Measurements from ENCODE around the gene WNT9B.

Gene WNT9B

DNA sequence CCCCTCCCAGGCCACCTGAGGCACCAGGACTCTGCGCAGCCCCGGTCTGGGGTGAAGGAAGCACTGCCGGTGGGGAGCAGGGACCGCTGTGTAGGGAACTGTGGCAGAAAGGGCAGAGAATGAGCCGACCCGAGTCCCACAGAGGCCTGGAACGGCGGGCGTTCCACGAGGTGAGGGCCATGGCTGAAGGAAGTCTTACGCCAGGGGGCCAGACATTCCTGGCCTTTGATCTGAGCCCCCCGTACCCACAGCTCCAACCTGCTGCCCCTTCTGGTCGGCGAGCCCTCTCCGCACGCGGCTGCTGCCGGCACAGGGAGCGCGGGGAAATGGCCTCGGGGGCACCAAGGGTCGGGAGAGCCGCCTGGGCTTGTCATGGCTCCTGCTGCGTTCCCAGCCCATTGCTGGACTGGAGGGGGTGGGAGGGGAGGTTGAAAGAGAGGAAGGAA is 31.5 kb upstream of the WNT9B start:
- Histone ChIP-seq H3K4me3 (ENCODE audit: insufficient read depth, low read length, poor library complexity, severe bottlenecking) (no peak overlapping the region), H3K27me3 (ENCODE audit: low read length) (0 out of 2 replicates have a peak, but pooled peaks cover 3% of the 10 kb centered on the region), H3K79me2 (ENCODE audit: insufficient read depth, low read length) (no peaks in the 10 kb centered on the region), H2AFZ (ENCODE audit: low read depth, low read length, severe bottlenecking) (no peak overlapping the region), H3K4me2 (ENCODE audit: low read depth, low read length, poor library complexity, severe bottlenecking) (no peak overlapping the region), H3F3A (ENCODE audit: insufficient read depth) (no peaks in the 10 kb centered on the region), H3K9ac (ENCODE audit: low read length) (no peak overlapping the region), H4K20me1 (ENCODE audit: low read depth, low read length) (no peaks in the 10 kb centered on the region), H3K27ac (ENCODE audit: low read depth, low read length) (no peak overlapping the region), H3K36me3 (ENCODE audit: low read length) (no peaks in the 10 kb centered on the region), H3K9me2 (replicated peaks; ENCODE audit: insufficient read depth, low read length) (no peaks in the 10 kb centered on the region), H3K9me3 (ENCODE audit: insufficient read depth, low read length) (no peaks in the 10 kb centered on the region)
- TF ChIP-seq EZH2phosphoT487 (conservative IDR thresholded peaks at IDR 0.05; ENCODE audit: low read length), result no peak
- TF ChIP-seq CTCF (IDR thresholded peaks at IDR 0.05; ENCODE audit: insufficient read depth, low read length, poor library complexity, severe bottlenecking), result no peak

DNA sequence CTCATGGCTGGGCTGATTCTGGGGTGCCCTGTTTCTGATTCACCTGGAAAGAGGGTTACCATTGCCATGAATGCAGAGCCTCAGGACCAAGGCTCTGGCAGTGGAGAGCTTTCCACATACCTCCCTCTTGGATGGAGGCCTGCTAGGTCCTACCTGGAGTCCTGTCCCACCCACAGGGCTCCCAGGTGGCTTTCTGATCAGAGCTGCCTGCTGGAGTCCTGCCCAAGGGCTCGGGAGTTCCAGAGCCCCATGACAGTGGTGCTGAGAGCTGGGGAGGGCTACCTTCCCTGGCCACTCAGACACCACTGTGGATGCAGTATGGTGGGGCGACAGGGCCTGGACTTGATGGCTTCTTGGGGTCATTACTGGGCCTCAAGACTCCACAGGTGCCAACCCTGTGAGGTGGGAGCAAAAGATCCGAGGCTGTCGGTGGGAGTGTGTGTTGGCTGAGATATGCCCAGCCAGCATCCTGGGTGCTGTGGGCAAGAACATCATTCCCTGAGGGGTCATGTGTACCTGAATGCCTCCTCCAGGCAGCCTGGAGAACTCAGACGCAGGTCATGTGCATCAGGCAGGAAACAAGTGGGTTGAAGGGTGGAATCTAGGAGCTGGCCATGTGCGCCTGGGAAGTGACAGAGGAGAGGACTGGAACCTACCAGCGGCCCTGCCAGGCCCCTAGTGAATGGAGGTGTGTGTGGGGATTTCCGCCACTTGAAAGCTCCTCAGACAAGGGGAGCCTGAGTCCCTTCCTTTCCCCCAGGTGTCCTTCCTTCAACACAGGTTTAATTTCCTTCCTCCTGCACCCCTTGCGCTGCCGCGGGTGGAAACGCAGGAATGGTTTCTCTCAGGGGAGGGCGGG is 30.6 kb upstream of the WNT9B start:
- no peaks in the 10 kb centered on the region for H3K9me2 ChIP-seq (replicated peaks; ENCODE audit: insufficient read depth, low read length)
- H3K4me3 ChIP-seq (ENCODE audit: insufficient read depth, low read length, poor library complexity, severe bottlenecking), result no peak overlapping the region
- no peak overlapping the region for H2AFZ ChIP-seq (ENCODE audit: low read depth, low read length, severe bottlenecking)
- no peak overlapping the region for H3K4me2 ChIP-seq (ENCODE audit: low read depth, low read length, poor library complexity, severe bottlenecking)
- TF ChIP-seq CTCF (IDR thresholded peaks at IDR 0.05; ENCODE audit: insufficient read depth, low read length, poor library complexity, severe bottlenecking), result no peak
- TF ChIP-seq EZH2phosphoT487 (conservative IDR thresholded peaks at IDR 0.05; ENCODE audit: low read length), result no peak
- no peak overlapping the region for H3K27ac ChIP-seq (ENCODE audit: low read depth, low read length)
- no peaks in the 10 kb centered on the region for H3K36me3 ChIP-seq (ENCODE audit: low read length)
- no peaks in the 10 kb centered on the region for H3K9me3 ChIP-seq (ENCODE audit: insufficient read depth, low read length)
- no peaks in the 10 kb centered on the region for H3K79me2 ChIP-seq (ENCODE audit: insufficient read depth, low read length)
- no peaks in the 10 kb centered on the region for H4K20me1 ChIP-seq (ENCODE audit: low read depth, low read length)
- H3K9ac ChIP-seq (ENCODE audit: low read length), result no peak overlapping the region
- no peaks in the 10 kb centered on the region for H3F3A ChIP-seq (ENCODE audit: insufficient read depth)
- 0 out of 2 replicates have a peak, but pooled peaks cover 3% of the 10 kb centered on the region for H3K27me3 ChIP-seq (ENCODE audit: low read length)

DNA sequence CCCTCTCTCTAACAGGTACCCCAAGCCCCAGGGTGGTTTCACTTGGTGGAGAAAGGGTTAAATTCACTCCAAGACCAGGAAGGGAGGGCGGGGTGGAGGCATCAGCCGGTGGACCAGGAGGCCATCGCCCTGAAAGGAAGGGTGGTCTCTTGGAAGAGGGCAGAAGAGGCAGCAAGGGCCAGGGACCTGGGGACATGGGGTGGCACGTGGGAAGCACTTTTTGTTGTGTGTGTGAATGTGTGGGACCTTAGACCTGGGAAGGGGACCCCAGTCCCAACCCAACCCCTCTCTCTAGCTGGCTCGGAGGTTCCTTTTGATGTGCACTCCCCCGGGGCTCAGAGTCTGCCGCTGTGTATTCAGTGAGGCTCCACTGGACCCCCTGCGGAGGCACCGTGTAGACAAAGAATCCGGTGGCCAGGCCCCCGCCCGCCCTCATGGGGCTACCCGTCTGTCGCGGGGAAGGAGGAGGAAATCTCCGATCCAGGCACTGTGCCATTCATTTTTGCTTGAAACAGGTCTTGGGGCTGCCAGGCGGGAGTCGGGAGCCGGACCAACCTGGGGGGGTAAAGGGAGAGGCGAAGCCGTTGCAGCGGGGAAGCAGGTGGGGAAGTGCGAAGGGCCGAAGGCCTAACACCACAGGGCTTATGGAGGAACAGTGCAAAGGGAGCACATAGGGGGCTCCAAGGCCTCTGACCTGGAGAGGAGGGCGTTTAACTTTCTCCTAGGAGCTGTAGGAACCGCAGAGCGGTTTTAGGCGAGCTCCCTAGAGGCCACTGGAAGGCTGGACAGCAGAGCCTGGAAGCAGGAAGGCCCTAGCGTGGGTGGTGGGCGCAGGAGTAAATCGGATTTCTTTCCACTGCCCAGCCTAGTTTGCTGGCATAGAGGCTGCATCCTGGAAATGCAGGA is 29.6 kb upstream of the WNT9B start:
- Histone ChIP-seq H3K4me2 (ENCODE audit: low read depth, low read length, poor library complexity, severe bottlenecking) (no peak overlapping the region), H2AFZ (ENCODE audit: low read depth, low read length, severe bottlenecking) (no peak overlapping the region), H3K9me3 (ENCODE audit: insufficient read depth, low read length) (no peaks in the 10 kb centered on the region), H3K79me2 (ENCODE audit: insufficient read depth, low read length) (no peaks in the 10 kb centered on the region), H3K9ac (ENCODE audit: low read length) (no peak overlapping the region), H3F3A (ENCODE audit: insufficient read depth) (no peaks in the 10 kb centered on the region), H3K36me3 (ENCODE audit: low read length) (no peaks in the 10 kb centered on the region), H3K4me3 (ENCODE audit: insufficient read depth, low read length, poor library complexity, severe bottlenecking) (no peak overlapping the region), H3K9me2 (replicated peaks; ENCODE audit: insufficient read depth, low read length) (no peaks in the 10 kb centered on the region), H3K27me3 (ENCODE audit: low read length) (0 out of 2 replicates have a peak, but pooled peaks cover 3% of the 10 kb centered on the region), H4K20me1 (ENCODE audit: low read depth, low read length) (no peaks in the 10 kb centered on the region), H3K27ac (ENCODE audit: low read depth, low read length) (no peak overlapping the region)
- TF ChIP-seq CTCF (IDR thresholded peaks at IDR 0.05; ENCODE audit: insufficient read depth, low read length, poor library complexity, severe bottlenecking) (no peak), EZH2phosphoT487 (conservative IDR thresholded peaks at IDR 0.05; ENCODE audit: low read length) (no peak)
